Fibroblast of villous mesenchyme (primary cell): ENCODE results near the gene CEP164. TPM values are rescaled to one million over a fixed set of nuclear protein-coding genes. Genes with fewer than 3 reads are reported as not detected.

Source experiments
- DNase-seq: peaks from one replicate; pipeline ENCODE4 v3.0.0-alpha.2; 2010; ENCODE audit warnings: low read depth
- H3K4me3 ChIP-seq: 2 replicates; pipeline ENCODE4 v1.5.1; 2011; ENCODE audit warnings: low read depth, mild to moderate bottlenecking, low read length
- CTCF ChIP-seq: IDR thresholded peaks from 2 replicates; pipeline ENCODE4 v1.5.1; 2012; ENCODE audit warnings: low read depth, mild to moderate bottlenecking, low read length; ENCODE audit not compliant: insufficient read depth
- total RNA-seq: library from RNA; depleted of rRNA; stranded (reverse); fragments of >200 nt; gene quantifications from 2 replicates; pipeline ENCODE4 v1.2.3, GENCODE V29; 2012

Gene CEP164
- total RNA-seq, 1 donor: 33.7 TPM

GRCh38 chr11:117462183-117462863, 134.7 kb downstream of the CEP164 start:
- no peak for DNase-seq
- TF ChIP-seq CTCF: no peak
- no peak overlapping the region for H3K4me3 ChIP-seq

- no peak overlapping the region for H3K4me3 ChIP-seq
- DNase-seq: no peak
- no peak for TF ChIP-seq CTCF
Measured at GRCh38 chr11:117462864-117463247, 135.2 kb downstream of the CEP164 start.

Other genes starting within 250 kb of the CEP164 start
- gene SIK3, start 229.4 kb upstream of the CEP164 start, total RNA-seq: 14.2 TPM in 2 replicates
- gene PAFAH1B2, start 183.6 kb upstream of the CEP164 start, total RNA-seq: 132 and 200 TPM in 2 replicates
- gene SIDT2, start 149.1 kb upstream of the CEP164 start, total RNA-seq: 23.5 and 24.2 TPM in 2 replicates
- gene TAGLN, start 128.5 kb upstream of the CEP164 start, total RNA-seq: 4,185 and 5,577 TPM in 2 replicates
- gene PCSK7, start 95.8 kb upstream of the CEP164 start, total RNA-seq: 44.5 and 60.0 TPM in 2 replicates
- gene RNF214, start 95.2 kb upstream of the CEP164 start, total RNA-seq: 11.6 and 14.2 TPM in 2 replicates
- 2.6 and 3.5 TPM in 2 replicates for gene BACE1-AS, start 36.5 kb upstream of the CEP164 start, total RNA-seq
- gene BACE1, start 11.6 kb upstream of the CEP164 start, total RNA-seq: 28.0 and 31.5 TPM in 2 replicates